ENCODE results near the gene SLC47A1.
"Not testable (repeated sequence)": the region's sequence is repeated elsewhere in the genome, so short reads cannot be mapped to it uniquely, and the experiment has no call there.

SLC47A1 gene

GRCh38 chr17:19569785-19570543, 36.3 kb downstream of the SLC47A1 start:
- Histone ChIP-seq H3K4me3 (ENCODE audit: low read length) (no peak overlapping the region), H3K27me3 (ENCODE audit: control insufficient read depth, insufficient read depth, low read length) (no peaks in the 10 kb centered on the region), H3K9me3 (ENCODE audit: control insufficient read depth, low read length) (no peaks in the 10 kb centered on the region), H3K4me1 (ENCODE audit: control insufficient read depth, insufficient read depth, low read length) (no peaks in the 10 kb centered on the region), H3K36me3 (ENCODE audit: control insufficient read depth, insufficient read depth, low read length) (no peaks in the 10 kb centered on the region), H3K9ac (ENCODE audit: low read length) (no peak overlapping the region)

GRCh38 chr17:19570544-19571062, 36.9 kb downstream of the SLC47A1 start:
- Histone ChIP-seq H3K27me3 (ENCODE audit: control insufficient read depth, insufficient read depth, low read length) (no peaks in the 10 kb centered on the region), H3K36me3 (ENCODE audit: control insufficient read depth, insufficient read depth, low read length) (no peaks in the 10 kb centered on the region), H3K9ac (ENCODE audit: low read length) (no peak overlapping the region), H3K4me1 (ENCODE audit: control insufficient read depth, insufficient read depth, low read length) (no peaks in the 10 kb centered on the region), H3K9me3 (ENCODE audit: control insufficient read depth, low read length) (no peaks in the 10 kb centered on the region), H3K4me3 (ENCODE audit: low read length) (no peak overlapping the region)

- no peaks in the 10 kb centered on the region for H3K4me1 ChIP-seq (ENCODE audit: control insufficient read depth, insufficient read depth, low read length)
- no peaks in the 10 kb centered on the region for H3K36me3 ChIP-seq (ENCODE audit: control insufficient read depth, insufficient read depth, low read length)
- no peak overlapping the region for H3K4me3 ChIP-seq (ENCODE audit: low read length)
Measured at GRCh38 chr17:19573075-19573474, 39.4 kb downstream of the SLC47A1 start.

GRCh38 chr17:19574956-19575355, 41.3 kb downstream of the SLC47A1 start:
- Histone ChIP-seq H3K36me3 (ENCODE audit: control insufficient read depth, insufficient read depth, low read length) (no peaks in the 10 kb centered on the region), H3K4me1 (ENCODE audit: control insufficient read depth, insufficient read depth, low read length) (no peaks in the 10 kb centered on the region), H3K9me3 (ENCODE audit: control insufficient read depth, low read length) (no peaks in the 10 kb centered on the region), H3K9ac (ENCODE audit: low read length) (no peak overlapping the region), H3K27me3 (ENCODE audit: control insufficient read depth, insufficient read depth, low read length) (peaks cover 14% of the 10 kb centered on the region), H3K4me3 (ENCODE audit: low read length) (no peak overlapping the region)

More at GRCh38 chr17:19573075-19573474, 39.4 kb downstream of the SLC47A1 start:
- Histone ChIP-seq H3K27me3 (ENCODE audit: control insufficient read depth, insufficient read depth, low read length) (no peaks in the 10 kb centered on the region), H3K9me3 (ENCODE audit: control insufficient read depth, low read length) (no peaks in the 10 kb centered on the region), H3K9ac (ENCODE audit: low read length) (no peak overlapping the region)

- Histone ChIP-seq H3K4me3 (ENCODE audit: low read length) (no peak overlapping the region), H3K4me1 (ENCODE audit: control insufficient read depth, insufficient read depth, low read length) (no peaks in the 10 kb centered on the region), H3K9ac (ENCODE audit: low read length) (no peak overlapping the region), H3K36me3 (ENCODE audit: control insufficient read depth, insufficient read depth, low read length) (no peaks in the 10 kb centered on the region), H3K27me3 (ENCODE audit: control insufficient read depth, insufficient read depth, low read length) (peaks cover 25% of the 10 kb centered on the region), H3K9me3 (ENCODE audit: control insufficient read depth, low read length) (no peaks in the 10 kb centered on the region)
Measured at GRCh38 chr17:19578545-19578944, 44.9 kb downstream of the SLC47A1 start.

GRCh38 chr17:19579192-19579761, 45.6 kb downstream of the SLC47A1 start:
- no peaks in the 10 kb centered on the region for H3K9me3 ChIP-seq (ENCODE audit: control insufficient read depth, low read length)
- H3K36me3 ChIP-seq (ENCODE audit: control insufficient read depth, insufficient read depth, low read length) = no peaks in the 10 kb centered on the region
- H3K27me3 ChIP-seq (ENCODE audit: control insufficient read depth, insufficient read depth, low read length) = peaks cover 25% of the 10 kb centered on the region
- H3K4me3 ChIP-seq (ENCODE audit: low read length) = no peak overlapping the region
- H3K4me1 ChIP-seq (ENCODE audit: control insufficient read depth, insufficient read depth, low read length) = no peaks in the 10 kb centered on the region
- no peak overlapping the region for H3K9ac ChIP-seq (ENCODE audit: low read length)

GRCh38 chr17:19579867-19580565, 46.4 kb downstream of the SLC47A1 start:
- Histone ChIP-seq H3K36me3 (ENCODE audit: control insufficient read depth, insufficient read depth, low read length) (no peaks in the 10 kb centered on the region), H3K27me3 (ENCODE audit: control insufficient read depth, insufficient read depth, low read length) (peaks cover 25% of the 10 kb centered on the region), H3K4me3 (ENCODE audit: low read length) (no peak overlapping the region), H3K9me3 (ENCODE audit: control insufficient read depth, low read length) (no peaks in the 10 kb centered on the region), H3K9ac (ENCODE audit: low read length) (no peak overlapping the region), H3K4me1 (ENCODE audit: control insufficient read depth, insufficient read depth, low read length) (no peaks in the 10 kb centered on the region)

- not testable (repeated sequence) for H3K36me3 ChIP-seq (ENCODE audit: control insufficient read depth, insufficient read depth, low read length); H3K4me3 ChIP-seq (ENCODE audit: low read length)
- H3K27me3 ChIP-seq (ENCODE audit: control insufficient read depth, insufficient read depth, low read length) = peaks cover 25% of the 10 kb centered on the region
Measured at GRCh38 chr17:19580566-19580920, 46.9 kb downstream of the SLC47A1 start.

DNA sequence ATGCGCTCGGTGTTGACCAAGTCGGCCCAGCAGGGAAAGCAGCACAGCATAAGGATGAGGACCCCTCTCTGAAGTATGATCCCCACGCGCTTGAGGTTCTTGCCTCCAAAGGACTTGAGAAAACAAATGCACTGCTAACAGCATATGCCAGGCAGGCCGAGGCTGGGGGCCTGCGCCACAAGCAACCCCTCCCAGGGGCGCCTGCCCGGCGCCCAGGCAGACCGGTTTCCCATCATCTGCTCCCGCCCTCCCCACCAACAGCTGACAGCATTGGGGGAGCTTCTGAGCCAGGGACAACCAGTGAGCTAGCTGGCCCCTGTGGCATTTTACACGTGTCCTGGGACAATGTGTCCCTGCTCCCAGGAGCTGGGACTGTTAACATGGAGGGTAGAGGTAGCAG, 48.5 kb downstream of the SLC47A1 start:
- not testable (repeated sequence) for H3K36me3 ChIP-seq (ENCODE audit: control insufficient read depth, insufficient read depth, low read length); H3K9ac ChIP-seq (ENCODE audit: low read length); H3K4me1 ChIP-seq (ENCODE audit: control insufficient read depth, insufficient read depth, low read length); H3K9me3 ChIP-seq (ENCODE audit: control insufficient read depth, low read length); H3K4me3 ChIP-seq (ENCODE audit: low read length)
- H3K27me3 ChIP-seq (ENCODE audit: control insufficient read depth, insufficient read depth, low read length) = peaks cover 25% of the 10 kb centered on the region

More at GRCh38 chr17:19580566-19580920, 46.9 kb downstream of the SLC47A1 start:
- not testable (repeated sequence) for H3K9me3 ChIP-seq (ENCODE audit: control insufficient read depth, low read length); H3K4me1 ChIP-seq (ENCODE audit: control insufficient read depth, insufficient read depth, low read length); H3K9ac ChIP-seq (ENCODE audit: low read length)

GRCh38 chr17:19583871-19584270, 50.2 kb downstream of the SLC47A1 start:
- no peaks in the 10 kb centered on the region for H3K4me1 ChIP-seq (ENCODE audit: control insufficient read depth, insufficient read depth, low read length)
- no peak overlapping the region for H3K4me3 ChIP-seq (ENCODE audit: low read length)
- H3K9ac ChIP-seq (ENCODE audit: low read length) = no peak overlapping the region

GRCh38 chr17:19590451-19590850, 56.8 kb downstream of the SLC47A1 start:
- peaks cover 7% of the 10 kb centered on the region for H3K4me1 ChIP-seq (ENCODE audit: control insufficient read depth, insufficient read depth, low read length)
- no peak overlapping the region for H3K4me3 ChIP-seq (ENCODE audit: low read length)
- no peaks in the 10 kb centered on the region for H3K27me3 ChIP-seq (ENCODE audit: control insufficient read depth, insufficient read depth, low read length)
- H3K9me3 ChIP-seq (ENCODE audit: control insufficient read depth, low read length) = no peaks in the 10 kb centered on the region
- H3K9ac ChIP-seq (ENCODE audit: low read length) = no peak overlapping the region
- no peaks in the 10 kb centered on the region for H3K36me3 ChIP-seq (ENCODE audit: control insufficient read depth, insufficient read depth, low read length)

More at GRCh38 chr17:19583871-19584270, 50.2 kb downstream of the SLC47A1 start:
- Histone ChIP-seq H3K9me3 (ENCODE audit: control insufficient read depth, low read length) (no peaks in the 10 kb centered on the region), H3K36me3 (ENCODE audit: control insufficient read depth, insufficient read depth, low read length) (no peaks in the 10 kb centered on the region), H3K27me3 (ENCODE audit: control insufficient read depth, insufficient read depth, low read length) (peaks cover 19% of the 10 kb centered on the region)

- Histone ChIP-seq H3K36me3 (ENCODE audit: control insufficient read depth, insufficient read depth, low read length) (no peaks in the 10 kb centered on the region), H3K4me3 (ENCODE audit: low read length) (no peak overlapping the region), H3K9me3 (ENCODE audit: control insufficient read depth, low read length) (no peaks in the 10 kb centered on the region), H3K27me3 (ENCODE audit: control insufficient read depth, insufficient read depth, low read length) (no peaks in the 10 kb centered on the region), H3K9ac (ENCODE audit: low read length) (no peak overlapping the region), H3K4me1 (ENCODE audit: control insufficient read depth, insufficient read depth, low read length) (peaks cover 7% of the 10 kb centered on the region)
Measured at GRCh38 chr17:19590912-19591551, 57.4 kb downstream of the SLC47A1 start.

Data from mucosa of stomach (tissue), 1 donor.